Activated CD4-positive, alpha-beta T cell treated with anti-CD3 and anti-CD28 coated beads, Interleukin-2, amount 10 ng/mL, durations not matched to agents 24 days and 14 days (primary cell): ENCODE measurements around the gene NPLOC4. TPM values are rescaled to one million over a fixed set of nuclear protein-coding genes. Genes with fewer than 3 reads are reported as not detected.

Source experiments
- DNase-seq: peaks from one replicate; pipeline ENCODE4 v3.0.0; 2022
- H3K27ac Mint-ChIP-seq: one replicate; pipeline ENCODE4 v1.8.0; 2022; ENCODE audit warnings: mild to moderate bottlenecking, mixed read lengths
- H3K27me3 Mint-ChIP-seq: one replicate; pipeline ENCODE4 v1.8.0; 2022; ENCODE audit warnings: mixed read lengths
- H3K36me3 Mint-ChIP-seq: one replicate; pipeline ENCODE4 v1.8.0; 2022; ENCODE audit warnings: low read depth, mild to moderate bottlenecking, mixed read lengths
- H3K4me1 Mint-ChIP-seq: one replicate; pipeline ENCODE4 v1.8.0; 2021; ENCODE audit warnings: mixed read lengths
- H3K4me3 Mint-ChIP-seq: one replicate; pipeline ENCODE4 v1.8.0; 2022; ENCODE audit warnings: mild to moderate bottlenecking, moderate library complexity, mixed read lengths
- H3K9me3 Mint-ChIP-seq: one replicate; pipeline ENCODE4 v1.8.0; 2021; ENCODE audit warnings: mixed read lengths
- intact Hi-C: fragments of 100-400 bp; cut with micrococcal nuclease; formaldehyde crosslinking; loops from one replicate; pipeline ENCODE4 v1.15.1; 2023
- total RNA-seq: library from RNA; stranded (reverse); gene quantifications from 2 replicates; pipeline ENCODE4 v1.2.3, GENCODE V29; 2022

The NPLOC4 gene
- total RNA-seq, 1 donor from 2014 or later, result 147 TPM

DNA sequence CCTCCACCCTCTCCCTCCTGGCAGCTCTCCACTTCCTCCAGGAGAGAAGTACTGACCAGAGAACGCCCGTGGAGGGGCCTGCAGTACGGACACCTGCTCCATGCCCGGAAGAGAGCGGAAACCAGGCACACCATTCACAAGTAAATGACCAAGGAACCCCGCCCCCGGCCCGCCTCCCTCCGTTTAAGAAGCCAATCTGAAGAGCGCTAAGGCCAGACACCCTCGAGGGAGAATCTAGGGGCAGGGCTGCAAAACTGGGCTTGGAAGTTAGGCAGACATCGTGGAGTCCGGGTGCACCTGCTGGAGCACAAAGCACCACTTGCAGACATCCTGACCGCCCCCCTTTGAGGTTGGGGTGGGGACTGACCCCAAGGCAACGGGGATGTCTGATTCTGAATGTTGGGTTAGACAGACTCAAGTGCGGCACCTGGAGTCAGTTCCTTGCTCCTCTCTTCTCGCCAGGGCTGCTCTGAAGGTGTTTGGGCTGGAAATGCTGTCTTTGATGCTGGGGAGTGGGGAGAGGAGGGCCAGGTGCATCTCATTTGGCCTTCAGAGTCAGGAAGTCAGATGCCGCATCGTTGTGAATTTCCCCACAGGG, 83.8 kb downstream of the NPLOC4 start:
- Mint-ChIP-seq H3K36me3 (peaks cover 31% of the 10 kb centered on the region), H3K4me1 (peaks cover 24% of the 10 kb centered on the region), H3K27me3 (no peaks in the 10 kb centered on the region), H3K9me3 (no peaks in the 10 kb centered on the region), H3K27ac (peak overlapping the region; percentile 94), H3K4me3 (peak overlapping the region; percentile 91)
- intact Hi-C loops, result loop anchor here (1.0 to 5.0 kb wide), 5 partner anchors 40 to 314 kb away; partner anchors contain the start of genes ACTG1, MRPL12, NDUFAF8 and TEPSIN
- peak; percentile 92 for DNase-seq

DNA sequence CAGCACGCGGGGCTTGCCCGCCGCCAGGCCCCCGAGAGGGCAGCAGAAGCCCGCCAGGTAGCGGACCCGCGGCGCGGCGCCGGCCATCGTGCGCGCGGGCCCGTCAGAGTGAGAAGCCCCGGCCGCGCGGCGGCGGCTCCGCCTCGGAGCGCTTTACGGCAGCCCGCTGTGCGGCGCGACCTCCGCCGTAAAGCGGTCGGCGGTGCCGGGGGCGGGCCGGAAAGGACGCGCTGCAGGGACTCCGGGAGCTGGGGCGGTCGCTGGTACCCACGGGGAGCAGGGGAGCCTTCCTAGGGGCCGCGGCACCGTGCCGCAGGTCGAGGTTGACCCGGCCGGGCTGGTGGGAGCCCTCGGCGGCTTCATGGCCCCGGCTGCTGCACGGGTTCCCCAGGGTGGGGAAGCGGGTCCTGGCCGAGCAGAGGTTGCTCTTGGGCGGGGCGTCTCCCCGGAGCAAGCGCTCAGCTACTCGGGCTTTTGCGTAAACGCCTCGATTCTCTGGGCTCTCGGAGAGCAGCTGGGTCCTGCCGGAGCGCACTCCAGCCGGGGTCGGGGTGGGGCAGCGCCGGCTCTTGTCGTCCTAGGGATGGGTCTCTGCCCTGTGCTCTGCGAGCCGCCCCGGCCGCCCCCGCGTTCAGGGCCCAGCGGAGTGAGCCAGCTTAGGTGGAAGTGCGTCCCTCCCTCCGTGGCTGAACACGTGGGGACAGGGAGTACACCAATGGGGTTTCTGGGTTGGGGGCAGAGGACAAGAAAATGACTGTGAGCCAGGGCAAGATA, 84.5 kb downstream of the NPLOC4 start, which contains the start of gene FAAP100:
TSS of gene FAAP100 (minus strand) at position 110 of the 774 bp plus-strand sequence. CDS start at position 87, 23 bp downstream.
- no peaks in the 10 kb centered on the region for H3K9me3 Mint-ChIP-seq
- H3K4me3 Mint-ChIP-seq, result peak within 1 kb of the TSS; percentile 91
- peaks cover 26% of the 10 kb centered on the region for H3K36me3 Mint-ChIP-seq
- peak within 1 kb of the TSS; percentile 94 for H3K27ac Mint-ChIP-seq
- H3K4me1 Mint-ChIP-seq, result peaks cover 24% of the 10 kb centered on the region
- DNase-seq, result peak; percentile 96
- no peaks in the 10 kb centered on the region for H3K27me3 Mint-ChIP-seq
- intact Hi-C loops, result loop anchor here (1.0 to 5.0 kb wide), 5 partner anchors 40 to 313 kb away; partner anchors contain the start of genes ACTG1, MRPL12, NDUFAF8 and TEPSIN

DNA sequence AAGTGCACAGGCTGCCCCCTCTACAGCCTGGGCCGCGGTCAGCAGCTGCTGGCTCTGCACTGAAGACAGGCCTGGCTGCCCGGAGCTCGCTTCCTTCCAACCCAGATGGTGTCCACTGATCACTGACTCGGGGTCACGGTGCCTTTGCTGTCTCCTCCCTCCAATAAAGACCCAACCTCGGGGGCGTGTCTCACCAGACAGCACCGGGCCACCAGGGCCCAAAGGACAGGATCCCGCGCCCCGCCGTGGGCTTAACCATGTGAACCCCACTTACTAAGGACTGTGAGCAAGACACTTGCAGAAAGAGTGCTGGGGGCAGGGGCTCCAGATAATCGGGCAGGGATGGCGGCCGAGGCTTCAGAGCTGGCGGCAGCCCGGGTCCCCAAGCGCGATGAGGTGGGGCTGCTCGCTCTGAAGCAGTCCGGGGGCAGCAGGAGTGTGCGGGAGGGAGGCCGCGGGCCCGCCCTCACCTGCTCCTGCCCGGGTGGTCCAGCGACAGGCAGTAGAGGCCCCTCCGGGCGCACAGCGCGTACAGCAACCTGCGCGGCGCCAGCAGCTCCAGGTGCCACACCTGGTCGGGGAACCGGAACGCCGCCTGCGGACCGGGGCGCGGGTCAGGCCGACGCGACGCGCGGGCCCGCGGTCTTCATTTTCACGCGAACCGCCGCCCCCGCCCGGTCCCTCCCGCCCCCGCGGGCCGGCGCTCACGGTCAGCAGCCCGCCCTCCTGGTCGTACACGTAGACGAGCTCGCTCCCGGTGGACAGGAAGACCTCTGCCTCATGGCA, 85.3 kb downstream of the NPLOC4 start:
- peak overlapping the region; percentile 83 for H3K27ac Mint-ChIP-seq
- intact Hi-C loops, result loop anchor here (2.0 to 5.0 kb wide), 4 partner anchors 39 to 299 kb away; partner anchors contain the start of genes ACTG1 and MRPL12
- peaks cover 24% of the 10 kb centered on the region for H3K4me1 Mint-ChIP-seq
- DNase-seq, result peak; percentile 77
- peaks cover 23% of the 10 kb centered on the region for H3K36me3 Mint-ChIP-seq
- H3K4me3 Mint-ChIP-seq, result peak overlapping the region; percentile 91
- no peaks in the 10 kb centered on the region for H3K27me3 Mint-ChIP-seq
- no peaks in the 10 kb centered on the region for H3K9me3 Mint-ChIP-seq

DNA sequence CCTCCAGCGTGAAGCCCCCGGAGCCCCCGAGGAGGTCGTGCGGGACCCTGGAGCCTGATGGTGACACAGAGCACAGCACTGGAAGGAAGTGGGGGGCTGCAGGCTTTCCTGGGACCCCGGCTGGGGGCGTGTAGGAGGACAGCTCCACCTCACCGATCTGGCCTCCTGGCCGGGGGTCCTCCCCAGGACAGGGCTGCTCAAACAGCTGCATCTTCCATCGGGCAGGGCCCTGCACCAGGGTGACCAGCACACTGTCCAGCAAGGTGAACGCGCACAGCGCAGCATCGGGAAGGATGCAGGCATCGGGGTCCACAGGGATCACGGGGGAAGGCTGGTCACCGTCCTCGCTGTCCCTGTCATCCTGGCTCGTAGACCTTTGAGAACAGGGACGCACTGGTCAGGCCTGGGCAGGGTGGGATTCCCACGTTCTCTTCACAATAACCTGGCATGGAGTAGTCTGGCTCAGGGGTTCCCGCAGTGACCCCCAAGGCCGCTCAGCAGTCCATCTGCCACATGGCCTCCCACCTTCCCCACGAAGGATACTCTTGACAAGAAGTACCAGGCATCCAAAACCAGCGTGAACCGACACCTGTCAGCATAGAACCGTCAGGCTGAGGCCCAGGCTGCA, 86.0 kb downstream of the NPLOC4 start:
- H3K27ac Mint-ChIP-seq, result peak overlapping the region; percentile 83
- H3K27me3 Mint-ChIP-seq, result no peaks in the 10 kb centered on the region
- peaks cover 26% of the 10 kb centered on the region for H3K36me3 Mint-ChIP-seq
- H3K4me3 Mint-ChIP-seq, result peak overlapping the region; percentile 91
- H3K4me1 Mint-ChIP-seq, result peaks cover 24% of the 10 kb centered on the region
- no peak for DNase-seq
- intact Hi-C loops, result loop anchor here (5.0 kb wide), 2 partner anchors 151 to 299 kb away; partner anchors contain the start of gene MRPL12
- H3K9me3 Mint-ChIP-seq, result no peaks in the 10 kb centered on the region

DNA sequence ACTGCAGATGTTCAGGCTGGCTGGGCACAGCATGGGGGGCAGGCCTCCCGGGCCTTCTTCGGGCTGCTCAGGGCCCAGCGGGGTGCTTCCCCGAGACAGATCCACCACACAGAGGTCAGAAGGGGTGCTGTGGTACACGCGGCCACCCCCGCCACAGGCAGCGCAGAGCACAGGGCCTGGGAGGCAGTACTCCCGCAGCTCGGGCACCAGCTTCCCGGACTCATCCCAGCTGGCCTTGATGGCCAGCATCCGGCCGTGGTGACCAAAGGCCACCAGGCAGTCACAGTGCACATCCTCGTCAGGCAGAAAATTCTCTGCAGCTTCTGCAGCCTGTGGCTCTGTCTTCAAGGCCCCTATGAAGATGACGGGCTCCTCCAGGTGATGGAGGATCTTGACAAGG, 86.6 kb downstream of the NPLOC4 start:
- Mint-ChIP-seq H3K27ac (peak overlapping the region; percentile 37), H3K4me1 (peaks cover 24% of the 10 kb centered on the region), H3K9me3 (no peaks in the 10 kb centered on the region), H3K4me3 (peak overlapping the region; percentile 91), H3K27me3 (no peaks in the 10 kb centered on the region), H3K36me3 (peaks cover 26% of the 10 kb centered on the region)
- DNase-seq, result no peak
- intact Hi-C loops, result loop anchor here (5.0 kb wide), 2 partner anchors 152 to 298 kb away; partner anchors contain the start of gene MRPL12

DNA sequence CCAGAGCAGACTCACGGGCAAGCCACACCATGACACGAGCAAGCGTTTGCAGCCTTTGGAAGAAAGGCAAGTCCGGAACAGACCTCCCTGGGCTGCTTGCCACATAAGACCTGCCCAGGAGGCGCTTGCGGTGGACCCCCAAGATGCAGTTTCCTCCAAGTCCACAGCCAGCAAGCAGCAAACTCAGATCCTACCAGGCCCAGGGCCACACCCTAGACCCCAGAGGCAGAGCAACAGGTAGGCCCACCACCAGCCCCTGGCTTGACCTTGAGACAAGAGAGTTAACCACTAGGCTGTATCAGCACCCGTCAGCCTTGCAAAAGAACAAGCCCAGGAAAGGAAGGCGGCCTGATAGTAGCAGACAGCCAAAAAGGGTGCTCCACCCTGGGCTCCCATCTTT, 87.1 kb downstream of the NPLOC4 start:
- DNase-seq, result no peak
- Mint-ChIP-seq H3K4me1 (peaks cover 24% of the 10 kb centered on the region), H3K36me3 (peaks cover 28% of the 10 kb centered on the region), H3K9me3 (no peaks in the 10 kb centered on the region), H3K27ac (peak overlapping the region; percentile 37), H3K4me3 (peak overlapping the region; percentile 91), H3K27me3 (no peaks in the 10 kb centered on the region)
- intact Hi-C loops, result loop anchor here (5.0 kb wide), 2 partner anchors 152 to 298 kb away; partner anchors contain the start of gene MRPL12

DNA sequence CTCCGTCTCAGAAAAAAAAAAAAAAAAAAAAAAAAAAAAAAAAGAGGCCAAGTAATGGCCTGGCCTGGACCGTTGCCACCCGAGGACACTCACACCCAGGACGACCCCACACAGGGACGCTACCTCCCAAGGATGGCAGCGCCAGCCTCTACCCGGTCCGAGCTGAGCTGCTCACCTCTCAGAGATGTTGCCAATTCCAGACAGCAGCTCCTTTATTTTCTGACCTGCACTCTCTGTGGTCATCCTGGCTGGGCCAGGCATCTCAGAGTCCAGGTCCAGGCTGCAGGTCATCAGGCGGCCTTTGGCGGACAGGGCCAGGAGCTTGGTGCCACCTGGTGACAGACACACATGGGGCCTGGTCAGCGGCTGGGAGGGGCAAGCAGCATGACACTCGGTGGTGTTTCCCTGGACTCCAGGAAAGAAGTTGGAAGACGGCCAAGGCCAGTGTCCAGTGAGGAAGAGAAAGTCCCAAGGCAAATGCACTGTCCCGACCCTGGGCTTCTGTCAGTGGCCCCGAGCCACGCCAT, 87.8 kb downstream of the NPLOC4 start:
- Mint-ChIP-seq H3K27ac (no peak overlapping the region), H3K9me3 (no peaks in the 10 kb centered on the region), H3K4me1 (peaks cover 20% of the 10 kb centered on the region), H3K36me3 (peaks cover 27% of the 10 kb centered on the region), H3K4me3 (peak overlapping the region; percentile 91), H3K27me3 (no peaks in the 10 kb centered on the region)
- no peak for DNase-seq
- intact Hi-C loops, result no loop called here

DNA sequence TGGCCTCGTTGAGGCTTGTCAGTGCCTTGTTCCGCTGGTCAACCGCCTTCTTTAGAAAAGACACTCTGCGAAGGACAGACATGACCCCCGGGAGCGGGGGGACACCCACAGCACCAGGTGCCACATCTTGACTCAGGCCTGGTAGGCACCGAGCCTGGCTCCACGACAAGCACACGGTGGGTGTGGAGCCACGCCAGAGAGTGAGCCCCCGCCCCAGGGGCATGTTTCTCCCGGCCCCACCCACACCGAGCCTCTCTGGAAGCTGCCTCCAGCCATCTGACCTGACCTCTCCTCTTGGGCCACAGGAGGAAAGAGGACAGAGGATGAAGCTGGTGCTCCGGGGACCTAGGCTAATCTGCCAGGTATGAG, 89.3 kb downstream of the NPLOC4 start:
- Mint-ChIP-seq H3K9me3 (no peaks in the 10 kb centered on the region), H3K4me3 (no peak overlapping the region), H3K36me3 (peaks cover 24% of the 10 kb centered on the region), H3K27ac (no peak overlapping the region), H3K4me1 (peaks cover 10% of the 10 kb centered on the region), H3K27me3 (no peaks in the 10 kb centered on the region)
- intact Hi-C loops, result no loop called here
- no peak for DNase-seq

DNA sequence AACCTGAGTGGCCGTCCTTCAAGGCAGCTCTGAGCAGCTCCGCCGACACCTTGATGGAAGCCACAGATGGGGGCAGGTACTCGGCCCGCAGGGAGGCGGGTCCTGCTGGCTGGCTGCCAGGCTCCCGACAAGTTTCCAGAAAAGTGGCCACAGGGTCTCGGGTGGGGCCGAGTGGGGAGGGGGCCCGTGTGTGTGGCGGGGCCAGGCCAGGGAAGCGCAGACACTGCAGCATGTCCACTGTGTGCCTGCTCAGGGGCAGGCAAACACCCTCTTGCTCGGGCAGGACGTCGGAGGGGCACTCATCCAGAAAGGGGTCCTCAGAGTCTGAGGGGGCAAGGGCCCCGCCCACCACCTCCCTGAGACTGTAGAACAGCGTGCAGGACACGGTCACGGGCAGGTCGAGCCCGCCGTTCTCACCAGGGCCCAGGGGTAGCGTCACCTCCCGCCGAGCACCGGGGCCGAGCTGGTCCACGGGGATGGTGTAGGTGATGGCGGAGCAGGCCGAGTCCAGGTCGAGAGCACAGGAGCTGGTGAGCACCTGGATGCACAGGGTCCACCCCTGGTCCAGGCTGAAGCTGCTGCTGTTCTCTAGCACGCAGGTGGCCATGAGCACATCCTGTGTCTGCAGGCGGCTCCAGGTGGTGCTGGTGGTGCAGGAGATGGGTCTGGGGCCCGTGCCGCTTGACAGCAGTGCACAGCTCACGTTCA, 89.9 kb downstream of the NPLOC4 start:
- H3K9me3 Mint-ChIP-seq, result no peaks in the 10 kb centered on the region
- peaks cover 24% of the 10 kb centered on the region for H3K36me3 Mint-ChIP-seq
- DNase-seq, result no peak
- intact Hi-C loops, result no loop called here
- H3K27ac Mint-ChIP-seq, result no peak overlapping the region
- H3K27me3 Mint-ChIP-seq, result no peaks in the 10 kb centered on the region
- peaks cover 10% of the 10 kb centered on the region for H3K4me1 Mint-ChIP-seq
- H3K4me3 Mint-ChIP-seq, result no peak overlapping the region

DNA sequence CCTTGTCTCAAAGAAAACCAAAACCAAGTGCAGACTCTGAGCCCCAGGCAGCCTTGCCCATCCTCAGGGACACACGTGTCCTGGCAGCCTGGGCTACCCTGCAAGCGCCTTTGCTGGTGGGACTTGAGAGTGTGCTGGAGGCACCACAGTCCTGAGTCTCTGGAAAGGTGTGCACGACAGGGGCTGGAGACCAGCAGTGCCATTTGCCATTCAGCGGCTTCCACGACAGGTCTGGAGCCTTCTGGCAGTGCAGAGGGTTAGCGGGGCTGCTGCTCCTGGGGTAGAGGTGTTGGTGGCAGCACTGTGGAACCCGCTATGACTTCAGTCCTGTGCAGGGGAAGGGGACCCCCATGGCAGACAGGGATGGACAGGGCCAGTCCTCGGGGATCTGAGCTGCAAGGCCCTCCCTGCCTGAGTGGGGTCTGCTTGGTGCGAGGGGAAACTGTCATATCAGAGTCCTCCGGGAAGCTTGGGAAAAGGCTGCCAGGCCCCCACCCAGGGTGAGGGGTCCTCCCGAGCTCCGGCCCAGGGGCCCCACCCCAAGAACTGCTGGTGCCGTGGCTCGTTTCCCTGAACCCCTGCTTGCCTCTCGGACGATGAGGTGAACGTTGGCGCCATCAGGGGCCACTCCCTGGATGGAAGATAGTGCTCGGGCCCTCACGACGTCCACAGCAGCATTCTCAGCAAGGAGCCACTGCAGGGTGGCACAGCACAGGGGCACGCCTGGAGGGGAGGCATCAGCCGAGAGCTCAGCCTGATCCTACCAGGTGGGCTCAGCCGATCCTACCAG, 91.6 kb downstream of the NPLOC4 start:
- H3K27ac Mint-ChIP-seq, result no peak overlapping the region
- no peaks in the 10 kb centered on the region for H3K27me3 Mint-ChIP-seq
- no peak overlapping the region for H3K4me3 Mint-ChIP-seq
- intact Hi-C loops, result no loop called here
- peaks cover 5% of the 10 kb centered on the region for H3K4me1 Mint-ChIP-seq
- peaks cover 26% of the 10 kb centered on the region for H3K36me3 Mint-ChIP-seq
- DNase-seq, result no peak
- no peaks in the 10 kb centered on the region for H3K9me3 Mint-ChIP-seq

DNA sequence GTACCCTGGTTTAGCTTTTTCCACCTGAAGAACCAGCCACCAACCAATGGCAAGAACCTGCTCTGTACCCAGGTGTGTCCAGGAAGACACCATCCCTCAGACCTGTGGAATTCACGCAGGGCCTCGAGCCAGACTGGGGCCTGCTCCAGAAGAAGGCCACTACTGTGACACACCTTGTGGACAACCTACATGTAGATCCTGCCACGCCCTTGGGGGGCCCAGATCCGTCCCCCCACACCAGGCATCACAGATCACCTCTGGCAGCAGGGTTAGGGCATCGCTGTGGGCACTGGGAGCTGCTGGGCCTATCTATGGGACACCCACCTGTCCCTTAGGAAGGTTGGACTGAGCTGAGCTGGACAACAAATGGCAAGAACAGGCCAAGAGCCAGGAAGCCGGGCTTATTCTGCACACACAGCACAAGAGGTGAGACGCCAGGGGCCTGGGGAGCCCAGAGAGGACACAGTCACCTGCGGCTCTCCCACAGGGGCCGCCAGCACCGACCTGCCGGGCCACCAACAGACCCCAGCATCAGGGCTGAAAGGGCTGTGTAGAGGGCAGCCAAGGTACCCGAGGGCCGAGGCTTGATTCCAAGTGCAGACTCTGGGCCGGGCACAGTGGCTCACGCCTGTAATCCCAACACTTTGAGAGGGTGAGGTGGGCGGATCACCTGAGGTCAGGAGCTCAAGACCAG, 92.5 kb downstream of the NPLOC4 start:
- H3K36me3 Mint-ChIP-seq, result peaks cover 17% of the 10 kb centered on the region
- H3K4me1 Mint-ChIP-seq, result peaks cover under 1% of the 10 kb centered on the region
- no peak for DNase-seq
- no peak overlapping the region for H3K4me3 Mint-ChIP-seq
- H3K9me3 Mint-ChIP-seq, result no peaks in the 10 kb centered on the region
- intact Hi-C loops, result no loop called here
- H3K27ac Mint-ChIP-seq, result no peak overlapping the region
- no peaks in the 10 kb centered on the region for H3K27me3 Mint-ChIP-seq
